ENCODE measurements around the gene CTSZ. TPM values are rescaled to one million over a fixed set of nuclear protein-coding genes. Genes with fewer than 3 reads are reported as not detected.

The CTSZ gene
- total and polyA plus RNA-seq, 10 of the 15 experiments (the other 5 are each of a cell fraction or from before 2014, with no cell fraction given): 6.0 to 301 (median 154) TPM

GRCh38 chr20:59022754-59023153 is 15.7 kb upstream of the CTSZ start:
- FAIRE-seq: no peak
- no peaks in the 10 kb centered on the region for H3K4me1 ChIP-seq (ENCODE audit: control insufficient read depth, insufficient read depth, low read length)
- in situ Hi-C loops (cut with MboI) (no loop called here), intact Hi-C loops (cut with micrococcal nuclease; ENCODE audit: unreplicated experiment) (no loop called here)
- ChIA-PET CTCF (interaction anchor here (0.6 kb wide), 1 partner anchor 155 kb away, joined by 3 read pairs; no protein-coding TSS in a partner anchor), POLR2A (interaction anchor here (0.5 to 0.6 kb wide), 2 partner anchors 10 to 25 kb away, joined by 3 read pairs; partner anchors contain the start of gene ATP5F1E), RAD21 (ENCODE audit: unreplicated experiment) (no interaction called here), SMC1A (ENCODE audit: uncharacterized antibody, unreplicated experiment) (interaction anchor here (2.3 kb wide), 1 partner anchor 9 kb away, joined by 9 read pairs; the partner anchor contains the start of gene ATP5F1E)
- 0 out of 2 replicates have a peak, but pooled peaks have one; percentile 18 for TF ChIP-seq POLR2A (IDR thresholded peaks at IDR 0.05; ENCODE audit: low read depth, low read length)
- no peak for TF ChIP-seq SPI1 (IDR thresholded peaks at IDR 0.05; ENCODE audit: borderline replicate concordance, insufficient read depth, low read depth, low read length)
- H3K27me3 ChIP-seq (replicated peaks in 1 of 2; ENCODE audit: control insufficient read depth in 2 of 2, insufficient read depth in 2 of 2, low read length in 1 of 2): no peaks in the 10 kb centered on the region
- no peak overlapping the region for H3K9ac ChIP-seq (ENCODE audit: control insufficient read depth, insufficient read depth, low read length)
- no peaks in the 10 kb centered on the region for H3K9me3 ChIP-seq (replicated peaks; ENCODE audit: control insufficient read depth, insufficient read depth, low read length)
- no peak overlapping the region for H3K27ac ChIP-seq (ENCODE audit: control insufficient read depth, insufficient read depth)
- ATAC-seq: no peak
- no peak overlapping the region for H2AFZ ChIP-seq (ENCODE audit: control insufficient read depth, low read depth, low read length)
- peaks cover 12% of the 10 kb centered on the region for H3K79me2 ChIP-seq (ENCODE audit: control insufficient read depth, insufficient read depth, low read length)
- H3K4me3 ChIP-seq: no peak overlapping the region
- H4K20me1 ChIP-seq (ENCODE audit: control insufficient read depth, insufficient read depth): no peaks in the 10 kb centered on the region
- peaks cover 12 to 30% of the 10 kb centered on the region in 2 experiments for H3K36me3 ChIP-seq (ENCODE audit: control insufficient read depth in 2 of 2, insufficient read depth in 2 of 2, low read length in 1 of 2)
- WGBS (ENCODE audit: insufficient coverage, insufficient replicate concordance, low lambda C conversion rate, missing lambda C conversion rate): 98% methylated on average over 15 of the region's 15 CpGs
- no peak for DNase-seq (ENCODE audit: low read depth, low spot score)
- no TSS peak for BruUV-seq (replicated peaks)
- no peak overlapping the region for H3K4me2 ChIP-seq (ENCODE audit: control insufficient read depth, insufficient read depth)

- intact Hi-C loops (cut with micrococcal nuclease; ENCODE audit: unreplicated experiment) (no loop called here), in situ Hi-C loops (cut with MboI) (no loop called here)
- H3K4me1 ChIP-seq (ENCODE audit: control insufficient read depth, insufficient read depth, low read length): peaks cover 11% of the 10 kb centered on the region
- POLR2A ChIA-PET: no interaction called here
- no peak overlapping the region for H3K4me3 ChIP-seq
- no peak overlapping the region for H3K9ac ChIP-seq (ENCODE audit: control insufficient read depth, insufficient read depth, low read length)
- ATAC-seq: no peak
- H3K79me2 ChIP-seq (ENCODE audit: control insufficient read depth, insufficient read depth, low read length): no peaks in the 10 kb centered on the region
- no peak overlapping the region for H2AFZ ChIP-seq (ENCODE audit: control insufficient read depth, low read depth, low read length)
- no peaks in the 10 kb centered on the region for H4K20me1 ChIP-seq (ENCODE audit: control insufficient read depth, insufficient read depth)
- no peak for FAIRE-seq
- no peak overlapping the region for H3K4me2 ChIP-seq (ENCODE audit: control insufficient read depth, insufficient read depth)
- 65% methylated on average over 5 of the region's 5 CpGs for WGBS (ENCODE audit: insufficient coverage, insufficient replicate concordance, low lambda C conversion rate, missing lambda C conversion rate)
- no peaks in the 10 kb centered on the region for H3K27me3 ChIP-seq (replicated peaks in 1 of 2; ENCODE audit: control insufficient read depth in 2 of 2, insufficient read depth in 2 of 2, low read length in 1 of 2)
- peaks cover 12 to 30% of the 10 kb centered on the region in 2 experiments for H3K36me3 ChIP-seq (ENCODE audit: control insufficient read depth in 2 of 2, insufficient read depth in 2 of 2, low read length in 1 of 2)
- RAD21 ChIA-PET (ENCODE audit: unreplicated experiment): no interaction called here
- no peak for DNase-seq (ENCODE audit: low read depth, low spot score)
- CTCF ChIA-PET: no interaction called here
- SMC1A ChIA-PET (ENCODE audit: uncharacterized antibody, unreplicated experiment): interaction anchor here (1.6 to 2.3 kb wide), 2 partner anchors 11 to 12 kb away, joined by 3 to 9 read pairs; partner anchors contain the start of gene ATP5F1E
- no TSS peak for BruUV-seq (replicated peaks)
- no peak overlapping the region for H3K27ac ChIP-seq (ENCODE audit: control insufficient read depth, insufficient read depth)
- H3K9me3 ChIP-seq (replicated peaks; ENCODE audit: control insufficient read depth, insufficient read depth, low read length): no peaks in the 10 kb centered on the region
- no peak for TF ChIP-seq POU2F2 (IDR thresholded peaks at IDR 0.05; ENCODE audit: borderline replicate concordance, low read depth, low read length)
- no peak for TF ChIP-seq ZSCAN29 (IDR thresholded peaks at IDR 0.05)
- TF ChIP-seq SIX5 (IDR thresholded peaks at IDR 0.05; ENCODE audit: low read depth, low read length, severe bottlenecking): no peak
- no peak for TF ChIP-seq ZNF207 (IDR thresholded peaks at IDR 0.05; ENCODE audit: borderline replicate concordance)
- TF ChIP-seq, protein P1, sequence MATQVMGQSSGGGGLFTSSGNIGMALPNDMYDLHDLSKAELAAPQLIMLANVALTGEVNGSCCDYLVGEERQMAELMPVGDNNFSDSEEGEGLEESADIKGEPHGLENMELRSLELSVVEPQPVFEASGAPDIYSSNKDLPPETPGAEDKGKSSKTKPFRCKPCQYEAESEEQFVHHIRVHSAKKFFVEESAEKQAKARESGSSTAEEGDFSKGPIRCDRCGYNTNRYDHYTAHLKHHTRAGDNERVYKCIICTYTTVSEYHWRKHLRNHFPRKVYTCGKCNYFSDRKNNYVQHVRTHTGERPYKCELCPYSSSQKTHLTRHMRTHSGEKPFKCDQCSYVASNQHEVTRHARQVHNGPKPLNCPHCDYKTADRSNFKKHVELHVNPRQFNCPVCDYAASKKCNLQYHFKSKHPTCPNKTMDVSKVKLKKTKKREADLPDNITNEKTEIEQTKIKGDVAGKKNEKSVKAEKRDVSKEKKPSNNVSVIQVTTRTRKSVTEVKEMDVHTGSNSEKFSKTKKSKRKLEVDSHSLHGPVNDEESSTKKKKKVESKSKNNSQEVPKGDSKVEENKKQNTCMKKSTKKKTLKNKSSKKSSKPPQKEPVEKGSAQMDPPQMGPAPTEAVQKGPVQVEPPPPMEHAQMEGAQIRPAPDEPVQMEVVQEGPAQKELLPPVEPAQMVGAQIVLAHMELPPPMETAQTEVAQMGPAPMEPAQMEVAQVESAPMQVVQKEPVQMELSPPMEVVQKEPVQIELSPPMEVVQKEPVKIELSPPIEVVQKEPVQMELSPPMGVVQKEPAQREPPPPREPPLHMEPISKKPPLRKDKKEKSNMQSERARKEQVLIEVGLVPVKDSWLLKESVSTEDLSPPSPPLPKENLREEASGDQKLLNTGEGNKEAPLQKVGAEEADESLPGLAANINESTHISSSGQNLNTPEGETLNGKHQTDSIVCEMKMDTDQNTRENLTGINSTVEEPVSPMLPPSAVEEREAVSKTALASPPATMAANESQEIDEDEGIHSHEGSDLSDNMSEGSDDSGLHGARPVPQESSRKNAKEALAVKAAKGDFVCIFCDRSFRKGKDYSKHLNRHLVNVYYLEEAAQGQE (IDR thresholded peaks at IDR 0.05; ENCODE audit: low read depth, low read length): no peak
- TF ChIP-seq USF1 (IDR thresholded peaks at IDR 0.05; ENCODE audit: borderline replicate concordance, extremely low read length, insufficient read depth, low read depth, low read length): no peak
These were observed 14.0 kb upstream of the CTSZ start for GRCh38 chr20:59020938-59021551.

All from GM12878 (cell line).